Measurements from ENCODE around the gene FGD5. TPM values are rescaled to one million over a fixed set of nuclear protein-coding genes. Genes with fewer than 3 reads are reported as not detected.

The FGD5 gene
- total and polyA plus RNA-seq, 9 of the 15 experiments (the other 6 are each of a cell fraction or from before 2014, with no cell fraction given), result 0.18 TPM; not detected in 8

DNA sequence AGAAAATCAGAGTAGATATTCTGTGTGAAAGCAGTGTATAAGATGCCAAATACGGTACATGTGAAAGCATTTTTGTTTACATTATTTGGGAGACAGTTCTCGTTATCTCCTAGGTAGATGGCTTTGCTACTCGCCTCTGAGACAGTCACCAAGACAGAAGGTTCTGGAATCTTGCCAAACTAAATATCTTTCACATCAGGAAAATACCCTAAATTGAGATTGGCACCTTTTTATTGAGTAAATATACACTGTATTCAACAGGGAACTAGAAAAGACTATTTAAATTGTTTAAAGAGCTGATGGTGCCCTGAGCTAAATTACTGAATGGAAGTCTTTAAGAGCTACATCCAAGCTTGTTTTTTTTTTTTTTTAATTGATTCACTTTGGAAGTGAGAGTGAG is 3.4 kb downstream of the FGD5 start:
- no TSS peak for BruUV-seq (replicated peaks)
- in situ Hi-C loops (cut with MboI) (no loop called here), intact Hi-C loops (cut with micrococcal nuclease) (no loop called here)
- ATAC-seq, result no peak
- peak in 2 of 4 experiments; percentile 50 to 51 for DNase-seq (ENCODE audit: extremely low read depth in 1 of 4, low spot score in 3 of 4)
- TF ChIP-seq NFIC (IDR thresholded peaks at IDR 0.05), result peak; percentile 60
- TF ChIP-seq, protein P1, sequence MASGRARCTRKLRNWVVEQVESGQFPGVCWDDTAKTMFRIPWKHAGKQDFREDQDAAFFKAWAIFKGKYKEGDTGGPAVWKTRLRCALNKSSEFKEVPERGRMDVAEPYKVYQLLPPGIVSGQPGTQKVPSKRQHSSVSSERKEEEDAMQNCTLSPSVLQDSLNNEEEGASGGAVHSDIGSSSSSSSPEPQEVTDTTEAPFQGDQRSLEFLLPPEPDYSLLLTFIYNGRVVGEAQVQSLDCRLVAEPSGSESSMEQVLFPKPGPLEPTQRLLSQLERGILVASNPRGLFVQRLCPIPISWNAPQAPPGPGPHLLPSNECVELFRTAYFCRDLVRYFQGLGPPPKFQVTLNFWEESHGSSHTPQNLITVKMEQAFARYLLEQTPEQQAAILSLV (tag; IDR thresholded peaks at IDR 0.05), result no peak
- no peak for TF ChIP-seq CBFA2T3 (IDR thresholded peaks at IDR 0.05)
- Histone ChIP-seq H3K9ac (ENCODE audit: insufficient read depth in 1 of 2, low read depth in 2 of 2, low read length in 2 of 2) (no peak overlapping the region), H3K27me3 (ENCODE audit: control insufficient read depth in 2 of 2, insufficient read depth in 2 of 2, low read length in 2 of 2) (peaks cover 80 to 82% of the 10 kb centered on the region in 2 experiments), H3K9me3 (replicated peaks; ENCODE audit: control insufficient read depth, insufficient read depth, low read depth, low read length) (no peaks in the 10 kb centered on the region), H3K79me2 (ENCODE audit: control insufficient read depth, insufficient read depth, low read length) (no peaks in the 10 kb centered on the region), H4K20me1 (replicated peaks; ENCODE audit: control insufficient read depth, insufficient read depth, low read length) (peaks cover 21% of the 10 kb centered on the region), H3K4me3 (no peak overlapping the region), H3K4me2 (ENCODE audit: insufficient read depth, low read length) (no peak overlapping the region), H3K9me1 (ENCODE audit: control insufficient read depth, insufficient read depth, low read length) (no peaks in the 10 kb centered on the region), H3K36me3 (ENCODE audit: control insufficient read depth, insufficient read depth, low read length) (no peaks in the 10 kb centered on the region), H3K27ac (ENCODE audit: extremely low read depth, low read depth, low read length) (no peak overlapping the region), H3K4me1 (replicated peaks in 1 of 2; ENCODE audit: control insufficient read depth in 2 of 2, insufficient read depth in 2 of 2, low read length in 2 of 2) (peaks cover 0 to 4% of the 10 kb centered on the region in 2 experiments; a peak in 1 of 5 replicates), H2AFZ (ENCODE audit: low read depth, low read length) (no peak overlapping the region)
- 0% methylated on average over 3 of the region's 3 CpGs for WGBS (ENCODE audit: insufficient coverage, low coverage, missing lambda C conversion rate)
- FAIRE-seq, result no peak
- CTCF ChIA-PET (ENCODE audit: low intra/inter-chr PET ratio), result no interaction called here
- POLR2A ChIA-PET, result interaction anchor here (0.6 to 1.0 kb wide), 6 partner anchors 8 to 1040 kb away, joined by 3 to 6 read pairs (median 3); no protein-coding TSS in a partner anchor

DNA sequence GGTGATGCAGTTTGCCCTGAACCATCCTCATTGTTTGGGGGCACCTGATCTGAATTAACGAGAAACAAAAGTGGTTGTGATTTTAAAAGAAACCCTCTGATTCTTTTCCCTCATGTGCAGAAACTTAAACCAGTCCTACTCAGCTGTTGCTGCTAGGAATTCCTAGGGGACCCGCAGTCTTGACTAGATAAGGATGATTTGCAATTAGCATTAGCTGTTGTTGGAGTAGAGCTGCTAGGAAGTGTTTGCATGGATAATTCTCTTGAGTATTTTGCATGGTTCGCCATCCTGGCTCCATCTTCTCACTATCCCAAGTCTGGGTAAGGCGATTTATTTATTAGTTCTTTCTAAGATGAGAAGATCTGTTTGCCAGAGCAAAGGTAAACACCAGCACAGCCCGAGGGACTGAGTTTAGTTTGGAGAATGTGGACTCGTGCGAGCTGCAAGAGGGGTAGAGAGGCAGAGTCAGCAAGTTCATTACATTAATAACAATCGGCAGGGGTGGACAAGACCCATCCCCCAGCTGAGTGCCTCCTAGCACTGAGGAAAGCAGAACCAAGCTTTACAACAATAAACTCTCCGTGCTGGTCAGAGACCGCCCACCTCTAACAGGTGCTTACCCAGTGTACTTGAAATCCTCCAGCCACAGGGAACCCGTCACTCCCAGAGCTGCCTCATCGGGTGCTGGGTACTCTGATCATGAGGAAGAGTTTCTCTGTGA is 4.1 kb downstream of the FGD5 start:
- no peak overlapping the region for H3K27ac ChIP-seq (ENCODE audit: extremely low read depth, low read depth, low read length)
- peaks cover 82 to 83% of the 10 kb centered on the region in 2 experiments for H3K27me3 ChIP-seq (ENCODE audit: control insufficient read depth in 2 of 2, insufficient read depth in 2 of 2, low read length in 2 of 2)
- ChIA-PET CTCF (ENCODE audit: low intra/inter-chr PET ratio) (no interaction called here), POLR2A (interaction anchor here (0.7 to 1.5 kb wide), 5 partner anchors 9 to 1041 kb away, joined by 3 to 5 read pairs (median 3); no protein-coding TSS in a partner anchor)
- no peak for FAIRE-seq
- no peak overlapping the region for H2AFZ ChIP-seq (ENCODE audit: low read depth, low read length)
- no peaks in the 10 kb centered on the region for H3K9me1 ChIP-seq (ENCODE audit: control insufficient read depth, insufficient read depth, low read length)
- H4K20me1 ChIP-seq (replicated peaks; ENCODE audit: control insufficient read depth, insufficient read depth, low read length), result peaks cover 21% of the 10 kb centered on the region
- ATAC-seq, result no peak; the same call in 1 of the 3 replicates
- H3K4me3 ChIP-seq, result no peak overlapping the region
- H3K9me3 ChIP-seq (replicated peaks; ENCODE audit: control insufficient read depth, insufficient read depth, low read depth, low read length), result no peaks in the 10 kb centered on the region
- WGBS (ENCODE audit: insufficient coverage, low coverage, missing lambda C conversion rate), result under 1% methylated on average over 12 of the region's 12 CpGs
- no peak overlapping the region for H3K4me2 ChIP-seq (ENCODE audit: insufficient read depth, low read length)
- H3K79me2 ChIP-seq (ENCODE audit: control insufficient read depth, insufficient read depth, low read length), result no peaks in the 10 kb centered on the region
- no peak for DNase-seq (ENCODE audit: extremely low read depth in 1 of 4, low spot score in 3 of 4)
- H3K4me1 ChIP-seq (replicated peaks in 1 of 2; ENCODE audit: control insufficient read depth in 2 of 2, insufficient read depth in 2 of 2, low read length in 2 of 2), result peaks cover 0 to 4% of the 10 kb centered on the region in 2 experiments; a peak in 1 of 5 replicates
- no peak overlapping the region for H3K9ac ChIP-seq (ENCODE audit: insufficient read depth in 1 of 2, low read depth in 2 of 2, low read length in 2 of 2)
- in situ Hi-C loops (cut with MboI) (no loop called here), intact Hi-C loops (cut with micrococcal nuclease) (no loop called here)
- BruUV-seq (replicated peaks), result no TSS peak
- H3K36me3 ChIP-seq (ENCODE audit: control insufficient read depth, insufficient read depth, low read length), result no peaks in the 10 kb centered on the region
- TF ChIP-seq, protein P2, sequence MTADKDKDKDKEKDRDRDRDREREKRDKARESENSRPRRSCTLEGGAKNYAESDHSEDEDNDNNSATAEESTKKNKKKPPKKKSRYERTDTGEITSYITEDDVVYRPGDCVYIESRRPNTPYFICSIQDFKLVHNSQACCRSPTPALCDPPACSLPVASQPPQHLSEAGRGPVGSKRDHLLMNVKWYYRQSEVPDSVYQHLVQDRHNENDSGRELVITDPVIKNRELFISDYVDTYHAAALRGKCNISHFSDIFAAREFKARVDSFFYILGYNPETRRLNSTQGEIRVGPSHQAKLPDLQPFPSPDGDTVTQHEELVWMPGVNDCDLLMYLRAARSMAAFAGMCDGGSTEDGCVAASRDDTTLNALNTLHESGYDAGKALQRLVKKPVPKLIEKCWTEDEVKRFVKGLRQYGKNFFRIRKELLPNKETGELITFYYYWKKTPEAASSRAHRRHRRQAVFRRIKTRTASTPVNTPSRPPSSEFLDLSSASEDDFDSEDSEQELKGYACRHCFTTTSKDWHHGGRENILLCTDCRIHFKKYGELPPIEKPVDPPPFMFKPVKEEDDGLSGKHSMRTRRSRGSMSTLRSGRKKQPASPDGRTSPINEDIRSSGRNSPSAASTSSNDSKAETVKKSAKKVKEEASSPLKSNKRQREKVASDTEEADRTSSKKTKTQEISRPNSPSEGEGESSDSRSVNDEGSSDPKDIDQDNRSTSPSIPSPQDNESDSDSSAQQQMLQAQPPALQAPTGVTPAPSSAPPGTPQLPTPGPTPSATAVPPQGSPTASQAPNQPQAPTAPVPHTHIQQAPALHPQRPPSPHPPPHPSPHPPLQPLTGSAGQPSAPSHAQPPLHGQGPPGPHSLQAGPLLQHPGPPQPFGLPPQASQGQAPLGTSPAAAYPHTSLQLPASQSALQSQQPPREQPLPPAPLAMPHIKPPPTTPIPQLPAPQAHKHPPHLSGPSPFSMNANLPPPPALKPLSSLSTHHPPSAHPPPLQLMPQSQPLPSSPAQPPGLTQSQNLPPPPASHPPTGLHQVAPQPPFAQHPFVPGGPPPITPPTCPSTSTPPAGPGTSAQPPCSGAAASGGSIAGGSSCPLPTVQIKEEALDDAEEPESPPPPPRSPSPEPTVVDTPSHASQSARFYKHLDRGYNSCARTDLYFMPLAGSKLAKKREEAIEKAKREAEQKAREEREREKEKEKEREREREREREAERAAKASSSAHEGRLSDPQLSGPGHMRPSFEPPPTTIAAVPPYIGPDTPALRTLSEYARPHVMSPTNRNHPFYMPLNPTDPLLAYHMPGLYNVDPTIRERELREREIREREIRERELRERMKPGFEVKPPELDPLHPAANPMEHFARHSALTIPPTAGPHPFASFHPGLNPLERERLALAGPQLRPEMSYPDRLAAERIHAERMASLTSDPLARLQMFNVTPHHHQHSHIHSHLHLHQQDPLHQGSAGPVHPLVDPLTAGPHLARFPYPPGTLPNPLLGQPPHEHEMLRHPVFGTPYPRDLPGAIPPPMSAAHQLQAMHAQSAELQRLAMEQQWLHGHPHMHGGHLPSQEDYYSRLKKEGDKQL (CRISPR knock-in tag; IDR thresholded peaks at IDR 0.05; ENCODE audit: borderline replicate concordance), result no peak
- TF ChIP-seq NR4A1 (CRISPR knock-in tag; IDR thresholded peaks at IDR 0.05) (no peak), NR4A1 (tag; IDR thresholded peaks at IDR 0.05) (no peak)

All from K562 (cell line).